Activated naive CD8-positive, alpha-beta T cell (primary cell): ENCODE results near the gene OVOL3.

Source experiments
- H3K27ac Mint-ChIP-seq: one replicate; pipeline ENCODE4 v1.8.0; 2021; ENCODE audit warnings: mixed read lengths
- H3K27me3 Mint-ChIP-seq: one replicate; pipeline ENCODE4 v1.8.0; 2021; ENCODE audit warnings: mixed read lengths
- H3K36me3 Mint-ChIP-seq: one replicate; pipeline ENCODE4 v1.8.0; 2021; ENCODE audit warnings: mixed read lengths
- H3K4me1 Mint-ChIP-seq: one replicate; pipeline ENCODE4 v1.8.0; 2021; ENCODE audit warnings: low read depth, mixed read lengths
- H3K4me3 Mint-ChIP-seq: one replicate; pipeline ENCODE4 v1.8.0; 2021; ENCODE audit warnings: mild to moderate bottlenecking, mixed read lengths
- H3K9me3 Mint-ChIP-seq: one replicate; pipeline ENCODE4 v1.8.0; 2021; ENCODE audit warnings: low read depth, mixed read lengths

Gene OVOL3

GRCh38 chr19:36152352-36153091 is 41.6 kb downstream of the OVOL3 start, which contains the start of gene COX7A1:
Gene COX7A1 (minus strand): TSS chr19:36152447. CDS start chr19:36152407, 40 bp downstream.
- Mint-ChIP-seq H3K36me3 (peaks cover 3% of the 10 kb centered on the region), H3K9me3 (no peaks in the 10 kb centered on the region), H3K4me3 (no peak within 1 kb of the TSS), H3K27me3 (no peaks in the 10 kb centered on the region), H3K27ac (no peak within 1 kb of the TSS), H3K4me1 (no peaks in the 10 kb centered on the region)

DNA sequence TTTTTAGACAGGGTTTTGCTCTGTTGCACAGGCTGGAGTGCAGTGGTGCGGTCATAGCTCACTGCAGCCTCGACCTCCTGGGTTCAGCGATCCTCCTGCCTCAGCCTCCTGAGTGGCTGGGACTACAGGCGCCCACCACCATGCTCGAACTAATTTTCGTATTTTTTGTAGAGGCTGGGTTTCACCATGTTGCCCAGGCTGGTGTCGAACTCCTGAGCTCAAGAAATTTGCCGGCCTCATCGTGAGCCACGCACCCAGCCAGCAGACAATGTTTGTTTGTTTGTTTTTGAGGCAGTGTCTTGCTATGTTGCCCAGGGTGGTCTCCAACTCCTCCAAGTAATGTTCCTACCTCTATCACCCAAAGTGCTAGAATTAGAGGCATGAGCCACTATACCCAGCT is 42.2 kb downstream of the OVOL3 start:
- H3K27ac Mint-ChIP-seq: no peak overlapping the region
- H3K4me1 Mint-ChIP-seq: no peaks in the 10 kb centered on the region
- H3K27me3 Mint-ChIP-seq: no peaks in the 10 kb centered on the region
- H3K36me3 Mint-ChIP-seq: peaks cover 3% of the 10 kb centered on the region
- H3K4me3 Mint-ChIP-seq: no peak overlapping the region
- no peaks in the 10 kb centered on the region for H3K9me3 Mint-ChIP-seq

DNA sequence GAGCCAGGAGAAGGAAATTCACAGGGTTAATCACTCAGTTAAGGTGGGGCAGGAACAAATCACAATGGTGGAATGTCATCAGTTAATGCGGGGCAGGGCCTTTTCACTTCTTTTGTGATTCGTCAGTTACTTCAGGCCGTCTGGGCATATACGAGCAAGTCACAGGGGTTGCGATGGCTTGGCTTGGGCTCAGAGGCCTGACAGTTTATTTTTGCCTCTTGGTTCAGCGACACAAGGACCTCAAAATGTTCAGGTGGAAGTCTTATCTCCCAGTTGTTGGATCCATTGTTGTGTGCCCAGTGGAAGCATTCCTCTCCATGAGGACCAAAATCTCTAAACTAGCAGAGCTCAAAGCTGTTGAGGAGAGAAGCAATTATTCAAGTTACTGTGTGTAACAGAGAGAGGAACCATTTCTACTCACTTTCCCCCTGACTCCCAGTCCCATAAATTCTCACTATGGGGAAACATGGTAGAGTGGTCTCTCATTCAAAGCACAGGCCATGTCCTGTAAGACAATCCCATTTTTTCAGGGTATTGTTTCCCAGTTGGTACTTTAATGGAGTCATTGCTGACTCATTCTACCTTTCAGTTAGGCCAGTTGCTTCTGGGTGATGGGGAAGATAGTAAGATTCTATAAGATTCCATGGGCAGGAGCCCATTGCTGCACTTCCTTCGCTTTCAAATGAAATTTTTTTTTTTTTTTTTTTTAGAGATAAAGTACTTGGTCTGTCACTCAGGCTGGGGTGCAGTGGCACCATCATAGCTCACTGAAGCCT is 50.1 kb downstream of the OVOL3 start:
- Mint-ChIP-seq H3K27me3 (no peaks in the 10 kb centered on the region), H3K4me1 (no peaks in the 10 kb centered on the region), H3K4me3 (no peak overlapping the region), H3K36me3 (no peaks in the 10 kb centered on the region), H3K9me3 (no peaks in the 10 kb centered on the region), H3K27ac (no peak overlapping the region)
